Testis (tissue), 3 donors: ENCODE results near the gene MBNL2. TPM values are rescaled to one million over a fixed set of nuclear protein-coding genes. Genes with fewer than 3 reads are reported as not detected.

Experiments used
- DNase-seq: peaks from one replicate; pipeline ENCODE4 v3.0.0-alpha.2; 2019
- H3K27ac ChIP-seq, 2 donors: fragments of 200-600 bp; sonication (generic); one replicate each; pipeline ENCODE4 v1.5.1; 2019
- H3K27me3 ChIP-seq: fragments of 200-600 bp; sonication (generic); one replicate; pipeline ENCODE4 v1.5.1; 2019
- H3K36me3 ChIP-seq: fragments of 200-600 bp; sonication (generic); one replicate; pipeline ENCODE4 v1.5.1; 2017; ENCODE audit warnings: low read depth; ENCODE audit errors: missing control alignments
- H3K4me1 ChIP-seq: fragments of 200-600 bp; sonication (generic); one replicate; pipeline ENCODE4 v1.5.1; 2019
- H3K4me3 ChIP-seq, 2 donors: fragments of 200-600 bp; sonication (generic); one replicate each; pipeline ENCODE4 v1.5.1; 2017 to 2019
- H3K9me3 ChIP-seq: fragments of 200-600 bp; sonication (generic); one replicate; pipeline ENCODE4 v1.5.1; 2017
- POLR2A ChIP-seq: fragments of 450-650 bp; IDR thresholded peaks from one replicate; pipeline ENCODE4 v1.6.1; 2017; ENCODE audit warnings: antibody characterized with exemption, mild to moderate bottlenecking, moderate library complexity
- WGBS, 2 donors: methylation state at CpG; one replicate each; pipeline ENCODE4 v1.1.5; 2018; 5-methylcytosine and 5-hydroxymethylcytosine counted together
- intact Hi-C: fragments of 100-400 bp; cut with DNase I; formaldehyde crosslinking; loops from one replicate; pipeline ENCODE4 v1.15.1; 2023; ENCODE audit warnings: low total_unique reads
- polyA plus RNA-seq: library from polyadenylated mRNA; stranded (reverse); fragments of 350-450 nt; fragmentation: Illumina TruSeq; extraction: RNeasy Lipid Tissue Mini Kit (QIAGEN cat#74804); gene quantifications from one replicate; pipeline ENCODE4 v1.2.3, GENCODE V29; 2014; ENCODE audit warnings: low read depth, low replicate concordance; ENCODE audit not compliant: insufficient read depth
- total RNA-seq, 2 donors: library from RNA; depleted of rRNA; stranded (reverse); fragments of >200 nt; gene quantifications; one replicate each; pipeline ENCODE4 v1.2.3, GENCODE V29; 2016
- TF ChIP-seq, protein P1 (sequence below), 3 experiments: fragments of 450-650 bp in 2 of 3; fragments of 200-600 bp in 1 of 3; sonication (generic) in 1 of 3; IDR thresholded peaks; one replicate each; pipeline ENCODE4 v1.5.1; 2016 to 2019; ENCODE audit warnings: antibody characterized with exemption in 3 of 3, mild to moderate bottlenecking in 2 of 3, moderate library complexity in 1 of 3

MBNL2 gene
- total and polyA plus RNA-seq, 3 donors from 2014 or later: 21.5 to 83.0 (median 69.4) TPM

DNA sequence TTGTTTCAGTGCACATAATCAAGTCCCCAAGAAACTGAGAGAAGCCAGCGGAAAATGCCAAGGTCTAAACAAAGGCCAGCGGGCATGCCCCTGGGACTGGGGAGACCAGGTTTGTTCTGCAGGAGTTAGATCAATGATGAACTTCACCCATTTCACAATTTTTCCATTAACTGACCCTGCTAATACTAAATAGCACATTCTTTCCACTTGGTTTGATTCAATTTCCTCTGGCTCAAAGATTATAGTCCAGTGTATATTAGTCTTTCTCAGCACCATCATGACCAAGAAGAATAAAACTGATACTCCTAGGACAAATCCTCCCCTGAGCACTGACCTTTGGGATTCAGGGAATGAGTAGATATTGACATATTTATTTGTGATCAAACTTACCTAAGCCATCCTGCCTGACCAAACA lies 66.4 kb downstream of the MBNL2 start:
- intact Hi-C loops: no loop called here
- DNase-seq: no peak
- H3K9me3 ChIP-seq: no peaks in the 10 kb centered on the region
- TF ChIP-seq POLR2A: no peak
- TF ChIP-seq, protein P1, sequence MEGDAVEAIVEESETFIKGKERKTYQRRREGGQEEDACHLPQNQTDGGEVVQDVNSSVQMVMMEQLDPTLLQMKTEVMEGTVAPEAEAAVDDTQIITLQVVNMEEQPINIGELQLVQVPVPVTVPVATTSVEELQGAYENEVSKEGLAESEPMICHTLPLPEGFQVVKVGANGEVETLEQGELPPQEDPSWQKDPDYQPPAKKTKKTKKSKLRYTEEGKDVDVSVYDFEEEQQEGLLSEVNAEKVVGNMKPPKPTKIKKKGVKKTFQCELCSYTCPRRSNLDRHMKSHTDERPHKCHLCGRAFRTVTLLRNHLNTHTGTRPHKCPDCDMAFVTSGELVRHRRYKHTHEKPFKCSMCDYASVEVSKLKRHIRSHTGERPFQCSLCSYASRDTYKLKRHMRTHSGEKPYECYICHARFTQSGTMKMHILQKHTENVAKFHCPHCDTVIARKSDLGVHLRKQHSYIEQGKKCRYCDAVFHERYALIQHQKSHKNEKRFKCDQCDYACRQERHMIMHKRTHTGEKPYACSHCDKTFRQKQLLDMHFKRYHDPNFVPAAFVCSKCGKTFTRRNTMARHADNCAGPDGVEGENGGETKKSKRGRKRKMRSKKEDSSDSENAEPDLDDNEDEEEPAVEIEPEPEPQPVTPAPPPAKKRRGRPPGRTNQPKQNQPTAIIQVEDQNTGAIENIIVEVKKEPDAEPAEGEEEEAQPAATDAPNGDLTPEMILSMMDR (IDR thresholded peaks at IDR 0.05): no peak
- H3K4me3 ChIP-seq: no peak overlapping the region
- no peaks in the 10 kb centered on the region for H3K36me3 ChIP-seq
- no peaks in the 10 kb centered on the region for H3K4me1 ChIP-seq
- no peaks in the 10 kb centered on the region for H3K27me3 ChIP-seq
- no peak overlapping the region for H3K27ac ChIP-seq
- 86 to 100% methylated on average over 2 of the region's 2 CpGs for WGBS, 2 donors

DNA sequence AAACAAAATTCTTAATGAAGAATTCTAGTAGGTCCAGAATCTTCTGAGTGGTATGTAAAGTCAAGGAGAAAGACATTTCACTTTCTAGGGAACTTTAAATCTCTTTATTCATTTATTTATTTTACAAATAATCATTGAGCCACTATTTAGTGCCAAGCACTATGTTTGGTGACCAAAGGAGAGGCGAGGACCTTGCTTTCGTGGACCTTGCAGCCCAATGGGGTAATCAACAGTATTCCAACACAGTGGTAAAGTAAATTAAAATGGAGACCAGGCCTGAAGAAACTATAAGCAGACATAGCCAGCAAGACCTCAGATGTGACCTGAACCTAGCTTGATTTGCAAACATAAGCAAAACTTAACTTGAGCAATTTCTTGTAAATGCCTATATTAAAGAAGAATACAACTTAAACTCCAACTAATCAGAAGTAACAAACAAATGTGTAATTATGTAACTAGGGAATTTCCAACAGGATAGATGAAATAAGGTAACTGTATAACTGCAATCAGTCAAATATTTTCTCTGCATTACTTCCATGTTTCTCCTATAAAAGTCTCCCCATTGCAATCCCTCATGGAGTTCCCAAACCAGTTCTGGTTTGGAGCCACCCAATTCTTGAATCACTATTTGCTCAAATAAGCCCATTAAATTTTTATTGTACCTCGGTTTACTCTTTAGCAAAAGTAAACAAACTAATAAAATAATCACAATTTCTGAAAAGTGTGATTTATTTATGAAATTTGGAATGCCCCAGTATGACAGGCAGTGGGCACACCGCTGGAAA lies 67.6 kb downstream of the MBNL2 start:
- H3K36me3 ChIP-seq: no peaks in the 10 kb centered on the region
- no peaks in the 10 kb centered on the region for H3K27me3 ChIP-seq
- H3K9me3 ChIP-seq: no peaks in the 10 kb centered on the region
- H3K27ac ChIP-seq: no peak overlapping the region
- intact Hi-C loops: no loop called here
- TF ChIP-seq POLR2A: no peak
- TF ChIP-seq, protein P1 (IDR thresholded peaks at IDR 0.05): no peak
- H3K4me3 ChIP-seq: no peak overlapping the region
- DNase-seq: no peak
- 84 to 89% methylated on average over 4 of the region's 4 CpGs for WGBS, 2 donors
- no peaks in the 10 kb centered on the region for H3K4me1 ChIP-seq

DNA sequence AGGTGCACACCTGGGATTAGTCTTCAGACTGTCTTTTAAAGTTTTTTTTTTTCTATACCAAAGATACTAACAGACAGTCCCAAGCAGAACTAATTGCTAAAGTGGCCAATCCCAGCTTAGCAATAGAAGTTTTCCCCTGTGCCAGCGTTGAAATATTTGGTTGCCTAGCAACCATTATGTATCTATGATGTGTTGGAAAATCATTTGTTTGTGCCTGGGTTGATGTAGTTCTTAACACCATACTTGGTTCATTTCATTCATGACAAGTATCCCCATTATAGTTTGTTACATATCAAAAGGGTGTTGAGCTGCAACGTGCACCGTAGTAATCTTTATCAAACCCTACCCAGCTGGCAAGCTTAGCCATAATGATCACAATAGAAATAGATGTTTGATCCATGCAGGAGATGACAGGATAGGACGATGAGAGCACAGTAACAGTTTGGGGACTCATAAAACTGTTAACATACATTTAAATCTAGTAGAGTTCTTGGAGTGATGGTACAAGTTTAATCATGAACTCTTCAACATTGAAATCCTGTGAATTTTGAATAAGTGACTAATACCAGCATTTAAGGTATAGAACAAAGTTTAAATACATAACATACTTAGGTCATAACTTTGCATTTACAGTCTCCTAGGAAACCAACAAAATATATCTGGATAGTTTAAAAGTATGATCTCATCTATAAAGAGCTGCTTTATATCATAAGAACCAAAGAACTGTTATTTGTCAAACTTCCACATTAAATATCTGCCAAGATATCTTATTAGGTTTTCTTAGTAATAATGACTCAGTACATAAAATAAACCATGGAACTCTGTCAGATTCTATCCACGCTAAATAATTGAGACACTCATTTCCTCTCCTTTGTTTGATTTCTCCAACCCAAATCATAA lies 73.4 kb downstream of the MBNL2 start:
- WGBS, 2 donors: 66 to 70% methylated on average over 5 of the region's 5 CpGs
- no peaks in the 10 kb centered on the region for H3K4me1 ChIP-seq
- no peak overlapping the region for H3K27ac ChIP-seq
- H3K27me3 ChIP-seq: no peaks in the 10 kb centered on the region
- H3K4me3 ChIP-seq: no peak overlapping the region
- TF ChIP-seq, protein P1 (IDR thresholded peaks at IDR 0.05): no peak
- TF ChIP-seq POLR2A: no peak
- no peaks in the 10 kb centered on the region for H3K9me3 ChIP-seq
- no peaks in the 10 kb centered on the region for H3K36me3 ChIP-seq
- no peak for DNase-seq
- intact Hi-C loops: no loop called here

DNA sequence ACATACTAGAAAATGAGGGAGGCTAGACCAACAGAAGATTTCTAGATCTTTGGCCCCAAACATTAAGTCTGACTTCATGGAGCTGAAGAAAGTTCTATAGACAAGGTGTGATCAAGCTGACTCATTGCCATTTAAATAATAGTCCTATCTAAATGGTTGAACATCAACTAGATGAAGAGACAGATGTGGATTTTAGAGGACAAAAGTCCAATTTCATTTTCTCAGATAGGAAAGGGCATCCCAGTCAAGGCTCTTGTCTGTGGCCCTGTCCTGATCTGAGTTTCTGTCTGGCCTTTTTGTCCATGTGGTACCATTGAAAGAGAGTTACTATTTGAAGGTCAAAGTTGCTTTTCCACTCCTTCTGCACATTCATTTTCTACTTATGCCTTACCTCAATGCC lies 74.6 kb downstream of the MBNL2 start:
- no peak for DNase-seq
- H3K36me3 ChIP-seq: no peaks in the 10 kb centered on the region
- H3K27ac ChIP-seq: no peak overlapping the region
- H3K4me3 ChIP-seq: no peak overlapping the region
- intact Hi-C loops: no loop called here
- H3K4me1 ChIP-seq: peaks cover 4% of the 10 kb centered on the region
- H3K27me3 ChIP-seq: no peaks in the 10 kb centered on the region
- TF ChIP-seq POLR2A: no peak
- TF ChIP-seq, protein P1 (IDR thresholded peaks at IDR 0.05): no peak
- H3K9me3 ChIP-seq: no peaks in the 10 kb centered on the region
